ENCODE data around the gene ARID4B.
"Not testable (repeated sequence)": the region's sequence is repeated elsewhere in the genome, so short reads cannot be mapped to it uniquely, and the experiment has no call there.

Gene ARID4B

GRCh38 chr1:235266967-235267366, 61.0 kb downstream of the ARID4B start:
- DNase-seq: no peak

DNA sequence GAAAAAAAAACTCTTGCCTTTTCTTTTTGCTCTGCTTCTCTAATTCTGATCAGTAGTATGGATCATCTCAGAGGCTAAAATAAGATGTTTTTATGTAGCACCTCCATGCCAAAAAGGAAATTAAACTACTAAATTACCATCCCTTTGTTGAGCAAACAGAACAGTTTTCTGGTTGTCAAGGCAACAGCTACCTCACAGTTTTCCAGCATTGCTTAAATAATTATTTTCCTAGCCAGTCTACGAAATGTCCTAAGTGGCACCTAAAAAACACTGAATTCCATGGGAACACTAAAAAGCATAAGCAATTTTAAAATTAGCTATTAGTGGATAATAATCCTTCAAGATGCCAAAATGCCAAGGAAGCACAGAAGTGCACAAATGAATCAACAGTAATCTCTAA, 61.7 kb downstream of the ARID4B start:
- DNase-seq: no peak

DNA sequence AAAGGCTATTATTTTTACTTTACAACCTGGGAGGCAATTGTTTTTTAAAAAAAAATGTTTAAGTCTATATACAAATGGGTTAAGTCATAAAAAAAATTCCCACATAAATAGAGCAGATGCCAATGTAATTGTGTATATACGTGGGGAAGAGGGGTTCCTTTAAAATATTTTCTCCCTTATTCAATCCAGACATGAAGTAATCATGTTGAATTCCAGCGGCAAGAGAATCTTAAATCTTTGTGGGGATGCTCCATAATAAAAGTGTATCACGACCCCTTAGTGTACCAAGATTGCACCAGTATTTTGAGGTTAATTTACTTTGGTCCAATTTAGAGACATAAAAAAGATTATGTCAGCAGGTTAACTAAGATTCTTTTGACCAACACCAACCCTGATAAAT, 62.1 kb downstream of the ARID4B start:
- DNase-seq: no peak

- DNase-seq: no peak
These were observed 63.7 kb downstream of the ARID4B start for GRCh38 chr1:235264327-235264726.

GRCh38 chr1:235262539-235262938, 65.4 kb downstream of the ARID4B start:
- DNase-seq: no peak

- no peak for DNase-seq
These were observed 66.7 kb downstream of the ARID4B start for GRCh38 chr1:235261243-235261642.

DNA sequence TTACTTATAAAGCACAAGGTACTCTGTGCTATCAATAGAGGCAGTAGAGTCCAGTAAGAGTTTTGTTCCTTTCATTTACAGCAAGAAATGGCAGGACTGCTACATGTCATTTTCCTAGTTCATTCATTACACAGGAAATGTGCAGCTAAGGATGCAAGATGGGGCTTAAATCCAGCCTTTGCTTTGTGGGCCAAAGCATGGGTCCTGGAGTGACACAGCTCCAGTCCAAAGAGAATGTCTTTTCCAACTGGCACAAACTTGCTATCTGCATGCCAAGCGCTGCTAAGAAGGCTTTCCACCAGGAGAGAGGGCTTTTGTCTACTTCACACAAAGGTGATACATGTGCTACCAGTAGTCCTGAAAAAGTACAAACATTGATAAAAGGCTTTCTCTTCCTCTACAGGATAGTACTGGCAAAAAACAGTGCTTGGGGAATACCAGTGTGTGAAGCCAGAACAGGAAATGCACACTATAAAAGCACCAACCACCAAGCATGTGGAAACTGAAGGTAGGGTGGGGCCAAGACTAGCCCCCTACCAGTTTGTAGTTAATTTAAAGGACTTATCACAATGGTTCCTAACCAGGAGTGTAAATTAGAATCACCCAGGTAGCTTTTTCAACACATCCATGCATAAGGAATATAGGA, 68.7 kb downstream of the ARID4B start:
- no peak for DNase-seq

GRCh38 chr1:235258068-235258467, 69.9 kb downstream of the ARID4B start:
- not testable (repeated sequence) for DNase-seq

DNA sequence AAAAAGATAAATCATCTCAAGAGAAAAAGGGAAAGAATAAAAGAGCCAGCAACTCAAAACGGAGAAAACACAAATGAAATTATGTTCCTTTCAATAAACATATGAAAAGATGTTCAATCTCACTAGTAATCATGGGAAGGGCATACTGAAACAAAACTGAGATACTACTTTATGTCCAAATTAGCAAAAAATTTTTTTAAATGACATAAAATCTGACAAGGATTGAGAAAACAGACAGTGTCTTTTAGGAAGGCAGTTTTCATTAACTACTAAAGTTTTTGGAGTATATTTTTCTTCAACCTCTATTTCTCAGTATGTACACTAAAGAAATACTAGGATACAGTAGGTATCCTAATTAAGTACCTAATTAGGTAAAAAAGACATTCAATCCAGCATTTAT, 73.3 kb downstream of the ARID4B start:
- DNase-seq: no peak

DNA sequence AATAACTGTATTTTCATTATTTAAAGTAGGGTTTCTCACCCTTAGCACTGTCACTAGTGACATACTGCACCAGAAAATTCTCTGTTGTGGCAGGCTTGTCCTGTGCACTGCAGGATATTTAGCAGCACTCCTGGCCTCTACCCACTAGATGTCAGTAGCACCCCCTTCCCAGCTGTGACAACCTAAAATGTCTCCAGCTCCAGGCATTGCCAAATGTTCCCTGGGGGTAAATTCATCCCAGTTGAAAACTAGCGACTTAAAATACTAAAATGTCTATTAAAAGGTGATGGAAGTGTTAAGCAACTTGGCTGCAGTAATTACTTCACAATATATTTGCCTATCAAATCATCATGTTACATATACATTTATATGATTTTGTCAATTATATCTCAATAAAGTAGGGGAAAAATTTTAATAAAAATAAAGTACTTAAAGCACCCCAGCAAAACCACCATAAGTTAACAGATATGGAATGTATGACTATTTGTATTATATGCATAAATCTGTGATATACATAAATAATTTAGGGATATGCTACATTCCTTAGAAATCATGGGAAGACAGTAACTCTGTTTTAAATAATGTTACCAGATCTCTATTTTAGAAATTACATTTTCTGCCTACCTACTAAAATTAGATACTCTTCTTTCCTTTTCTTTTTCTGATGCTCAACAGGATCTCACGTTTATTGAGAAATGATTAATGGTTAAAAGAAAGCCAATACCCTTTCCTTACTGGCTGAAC, 74.6 kb downstream of the ARID4B start:
- no peak for DNase-seq

DNA sequence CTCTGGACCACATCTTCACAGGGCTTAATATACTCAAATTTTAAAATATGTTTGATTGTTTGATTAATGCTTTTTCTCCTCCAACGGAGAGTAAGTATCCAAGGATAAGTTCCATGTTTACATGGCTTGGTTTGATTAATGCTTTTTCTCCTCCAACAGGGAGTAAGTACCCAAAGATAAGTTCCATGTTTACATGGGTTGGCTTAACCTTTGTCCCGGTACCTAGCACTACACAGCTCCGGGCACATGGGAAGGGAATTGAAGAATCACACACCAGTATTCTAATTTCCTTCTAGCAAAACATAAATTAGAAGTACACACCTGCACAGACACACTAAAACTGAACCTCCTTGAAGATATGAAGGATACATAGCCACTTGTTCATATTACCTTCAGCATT, 77.5 kb downstream of the ARID4B start:
- no peak for DNase-seq

GRCh38 chr1:235246022-235246948, 81.7 kb downstream of the ARID4B start:
- no peak for DNase-seq

GRCh38 chr1:235244974-235245592, 82.9 kb downstream of the ARID4B start:
- no peak for DNase-seq

GRCh38 chr1:235240960-235241359, 87.0 kb downstream of the ARID4B start:
- DNase-seq: no peak

DNA sequence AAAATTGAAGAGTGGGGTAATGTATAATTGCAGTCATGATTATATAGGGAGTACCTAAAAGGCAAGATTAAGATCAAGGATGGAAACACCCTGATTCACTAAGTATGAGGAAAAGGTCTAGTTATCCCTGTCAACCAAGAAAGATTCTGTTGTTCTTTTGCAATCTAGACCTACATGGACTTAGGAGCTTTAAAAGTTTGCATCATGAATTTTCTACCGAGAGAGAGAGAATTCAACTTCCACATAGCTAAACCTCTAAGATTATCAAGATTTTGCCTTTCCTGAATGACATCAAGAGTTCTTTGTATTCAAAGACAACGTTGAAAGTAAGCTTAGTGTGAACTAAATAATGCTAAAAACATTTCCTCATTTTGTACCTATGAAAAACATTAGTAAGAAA, 88.1 kb downstream of the ARID4B start:
- DNase-seq: no peak

- no peak for DNase-seq
These were observed 89.4 kb downstream of the ARID4B start for GRCh38 chr1:235238558-235238957.

DNA sequence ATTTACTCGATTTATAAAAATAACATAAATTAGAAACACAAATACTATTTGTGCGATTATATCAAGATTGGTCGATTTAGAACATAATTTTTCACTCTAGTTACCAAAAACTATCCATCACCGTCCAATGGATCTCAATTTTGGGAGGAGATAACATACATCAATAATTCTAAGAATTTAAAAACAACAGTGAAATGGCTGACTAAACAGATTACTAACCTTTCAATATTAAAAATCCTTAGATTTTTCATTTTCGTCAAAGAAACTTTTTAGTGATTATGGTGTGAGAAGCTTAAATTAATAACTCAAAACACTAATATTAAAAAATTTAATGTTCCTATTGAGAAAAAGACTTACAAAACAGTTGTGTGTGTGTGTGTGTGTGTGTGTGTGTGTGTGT, 91.9 kb downstream of the ARID4B start:
- DNase-seq: no peak

- DNase-seq: no peak
These were observed 98.1 kb downstream of the ARID4B start for GRCh38 chr1:235229868-235230267.

DNA sequence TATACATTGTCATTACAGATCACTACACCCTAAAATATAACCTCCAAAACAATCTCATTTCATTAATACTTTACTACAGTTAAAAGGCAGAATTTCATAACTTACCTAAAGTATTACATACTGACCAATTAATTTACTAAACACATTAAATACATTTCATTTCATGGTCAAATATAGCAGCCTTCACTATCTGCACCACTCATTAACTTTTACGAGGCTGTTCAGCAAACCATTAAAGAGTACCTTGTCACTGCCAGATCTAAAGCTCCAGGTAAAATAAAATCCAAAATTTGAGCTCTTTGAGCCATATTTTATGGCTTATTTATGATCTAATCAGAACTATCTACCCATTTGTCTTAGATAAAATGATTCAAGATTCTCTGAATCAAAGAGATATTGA, 100.6 kb downstream of the ARID4B start:
- no peak for DNase-seq

DNA sequence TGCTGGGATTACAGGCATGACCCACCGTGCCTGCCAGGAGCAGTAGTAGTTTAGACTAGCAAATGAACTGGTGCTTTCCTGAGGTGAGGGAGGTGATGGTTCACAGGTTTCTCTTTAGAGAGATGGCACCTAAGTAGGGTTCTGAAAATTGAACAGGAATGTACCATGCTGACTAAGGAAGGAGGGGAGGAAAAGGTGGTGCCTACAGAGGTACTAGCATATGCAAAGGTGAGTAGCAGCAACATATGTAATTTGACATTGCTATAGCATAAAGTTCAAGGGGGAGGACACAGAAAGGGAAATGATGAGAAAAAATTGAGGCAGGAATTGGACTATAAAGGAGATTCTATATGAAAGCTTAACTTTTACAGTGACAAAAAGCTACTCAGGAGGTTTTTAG, 101.0 kb downstream of the ARID4B start:
- DNase-seq: no peak

- no peak for DNase-seq
These were observed 102.7 kb downstream of the ARID4B start for GRCh38 chr1:235225299-235225698.

GRCh38 chr1:235221653-235222375, 106.2 kb downstream of the ARID4B start:
- DNase-seq: no peak

- no peak for DNase-seq
These were observed 112.5 kb downstream of the ARID4B start for GRCh38 chr1:235215453-235215852.

Measured in 8988T (cell line).